Measurements from ENCODE around the gene RBMS3. TPM values are rescaled to one million over a fixed set of nuclear protein-coding genes. Genes with fewer than 3 reads are reported as not detected.

The RBMS3 gene
- total and polyA plus RNA-seq, 2 experiments from 2014 or later = 3.2 to 7.4 TPM

DNA sequence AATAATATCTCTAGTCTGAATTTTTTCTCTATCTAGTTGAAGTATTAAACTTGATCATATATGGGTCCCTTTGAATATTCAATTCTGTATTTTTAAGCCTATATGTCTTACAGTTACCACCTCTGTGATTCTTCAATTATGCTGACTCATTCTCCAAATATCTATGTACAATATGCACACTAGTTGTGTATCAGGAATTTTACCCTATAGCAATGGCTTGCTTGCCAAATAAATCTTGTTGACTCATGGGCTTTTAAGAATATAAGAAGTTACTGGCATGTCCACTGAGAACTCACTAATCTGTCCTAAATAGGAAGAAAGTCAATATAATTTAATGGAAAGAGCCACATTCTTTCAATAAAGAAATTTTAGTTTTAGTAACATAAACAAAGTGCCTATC is 656.3 kb downstream of the RBMS3 start:
- Histone ChIP-seq H3K27ac (ENCODE audit: low read depth) (no peak overlapping the region), H3K4me1 (ENCODE audit: insufficient read depth) (peaks cover 25% of the 10 kb centered on the region), H3K36me3 (ENCODE audit: insufficient read depth) (no peaks in the 10 kb centered on the region), H3K4me3 (no peak overlapping the region), H3K79me2 (replicated peaks; ENCODE audit: insufficient read depth) (no peaks in the 10 kb centered on the region), H3F3A (replicated peaks; ENCODE audit: low read depth) (no peaks in the 10 kb centered on the region), H2AFZ (no peak overlapping the region), H3K4me2 (no peak overlapping the region), H4K20me1 (replicated peaks; ENCODE audit: insufficient read depth) (no peaks in the 10 kb centered on the region), H3K9me2 (ENCODE audit: insufficient read depth) (no peaks in the 10 kb centered on the region), H3K27me3 (ENCODE audit: insufficient read depth) (no peaks in the 10 kb centered on the region)
- ATAC-seq = no peak
- Mint-ChIP-seq H3K4me3 (no peak overlapping the region), H3K36me3 (ENCODE audit: low read depth) (no peaks in the 10 kb centered on the region), H3K27me3 (ENCODE audit: insufficient read depth, low read depth, poor library complexity) (no peaks in the 10 kb centered on the region), H3K9me3 (no peaks in the 10 kb centered on the region), H3K27ac (0 out of 2 replicates have a peak overlapping the region, but pooled peaks have one; percentile 10), H3K4me1 (peaks cover 24% of the 10 kb centered on the region)
- no peak for DNase-seq (ENCODE audit: low spot score)
- TF ChIP-seq POLR2AphosphoS5 (IDR thresholded peaks at IDR 0.05; ENCODE audit: low read depth) (no peak), JUNB (IDR thresholded peaks at IDR 0.05; ENCODE audit: unreplicated experiment) (no peak), NANOG (IDR thresholded peaks at IDR 0.05; ENCODE audit: borderline replicate concordance) (no peak), STAT1 (IDR thresholded peaks at IDR 0.05; ENCODE audit: unreplicated experiment) (no peak), EZH2 (IDR thresholded peaks at IDR 0.05; ENCODE audit: low read depth, unreplicated experiment) (no peak), ZNF331 (CRISPR knock-in tag; IDR thresholded peaks at IDR 0.05; ENCODE audit: low read depth) (no peak), EZH2phosphoT487 (IDR thresholded peaks at IDR 0.05; ENCODE audit: unreplicated experiment) (no peak), CREB1 (CRISPR knock-in tag; IDR thresholded peaks at IDR 0.05; ENCODE audit: low read depth) (no peak), ZNF114 (CRISPR knock-in tag; IDR thresholded peaks at IDR 0.05) (no peak)
- TF ChIP-seq, protein P1, sequence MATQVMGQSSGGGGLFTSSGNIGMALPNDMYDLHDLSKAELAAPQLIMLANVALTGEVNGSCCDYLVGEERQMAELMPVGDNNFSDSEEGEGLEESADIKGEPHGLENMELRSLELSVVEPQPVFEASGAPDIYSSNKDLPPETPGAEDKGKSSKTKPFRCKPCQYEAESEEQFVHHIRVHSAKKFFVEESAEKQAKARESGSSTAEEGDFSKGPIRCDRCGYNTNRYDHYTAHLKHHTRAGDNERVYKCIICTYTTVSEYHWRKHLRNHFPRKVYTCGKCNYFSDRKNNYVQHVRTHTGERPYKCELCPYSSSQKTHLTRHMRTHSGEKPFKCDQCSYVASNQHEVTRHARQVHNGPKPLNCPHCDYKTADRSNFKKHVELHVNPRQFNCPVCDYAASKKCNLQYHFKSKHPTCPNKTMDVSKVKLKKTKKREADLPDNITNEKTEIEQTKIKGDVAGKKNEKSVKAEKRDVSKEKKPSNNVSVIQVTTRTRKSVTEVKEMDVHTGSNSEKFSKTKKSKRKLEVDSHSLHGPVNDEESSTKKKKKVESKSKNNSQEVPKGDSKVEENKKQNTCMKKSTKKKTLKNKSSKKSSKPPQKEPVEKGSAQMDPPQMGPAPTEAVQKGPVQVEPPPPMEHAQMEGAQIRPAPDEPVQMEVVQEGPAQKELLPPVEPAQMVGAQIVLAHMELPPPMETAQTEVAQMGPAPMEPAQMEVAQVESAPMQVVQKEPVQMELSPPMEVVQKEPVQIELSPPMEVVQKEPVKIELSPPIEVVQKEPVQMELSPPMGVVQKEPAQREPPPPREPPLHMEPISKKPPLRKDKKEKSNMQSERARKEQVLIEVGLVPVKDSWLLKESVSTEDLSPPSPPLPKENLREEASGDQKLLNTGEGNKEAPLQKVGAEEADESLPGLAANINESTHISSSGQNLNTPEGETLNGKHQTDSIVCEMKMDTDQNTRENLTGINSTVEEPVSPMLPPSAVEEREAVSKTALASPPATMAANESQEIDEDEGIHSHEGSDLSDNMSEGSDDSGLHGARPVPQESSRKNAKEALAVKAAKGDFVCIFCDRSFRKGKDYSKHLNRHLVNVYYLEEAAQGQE (IDR thresholded peaks at IDR 0.05; ENCODE audit: unreplicated experiment) = no peak
- TF ChIP-seq, protein P2, sequence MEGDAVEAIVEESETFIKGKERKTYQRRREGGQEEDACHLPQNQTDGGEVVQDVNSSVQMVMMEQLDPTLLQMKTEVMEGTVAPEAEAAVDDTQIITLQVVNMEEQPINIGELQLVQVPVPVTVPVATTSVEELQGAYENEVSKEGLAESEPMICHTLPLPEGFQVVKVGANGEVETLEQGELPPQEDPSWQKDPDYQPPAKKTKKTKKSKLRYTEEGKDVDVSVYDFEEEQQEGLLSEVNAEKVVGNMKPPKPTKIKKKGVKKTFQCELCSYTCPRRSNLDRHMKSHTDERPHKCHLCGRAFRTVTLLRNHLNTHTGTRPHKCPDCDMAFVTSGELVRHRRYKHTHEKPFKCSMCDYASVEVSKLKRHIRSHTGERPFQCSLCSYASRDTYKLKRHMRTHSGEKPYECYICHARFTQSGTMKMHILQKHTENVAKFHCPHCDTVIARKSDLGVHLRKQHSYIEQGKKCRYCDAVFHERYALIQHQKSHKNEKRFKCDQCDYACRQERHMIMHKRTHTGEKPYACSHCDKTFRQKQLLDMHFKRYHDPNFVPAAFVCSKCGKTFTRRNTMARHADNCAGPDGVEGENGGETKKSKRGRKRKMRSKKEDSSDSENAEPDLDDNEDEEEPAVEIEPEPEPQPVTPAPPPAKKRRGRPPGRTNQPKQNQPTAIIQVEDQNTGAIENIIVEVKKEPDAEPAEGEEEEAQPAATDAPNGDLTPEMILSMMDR (conservative IDR thresholded peaks at IDR 0.05; ENCODE audit: low read depth in 2 of 2) = no peak
- TF ChIP-seq, protein P3, sequence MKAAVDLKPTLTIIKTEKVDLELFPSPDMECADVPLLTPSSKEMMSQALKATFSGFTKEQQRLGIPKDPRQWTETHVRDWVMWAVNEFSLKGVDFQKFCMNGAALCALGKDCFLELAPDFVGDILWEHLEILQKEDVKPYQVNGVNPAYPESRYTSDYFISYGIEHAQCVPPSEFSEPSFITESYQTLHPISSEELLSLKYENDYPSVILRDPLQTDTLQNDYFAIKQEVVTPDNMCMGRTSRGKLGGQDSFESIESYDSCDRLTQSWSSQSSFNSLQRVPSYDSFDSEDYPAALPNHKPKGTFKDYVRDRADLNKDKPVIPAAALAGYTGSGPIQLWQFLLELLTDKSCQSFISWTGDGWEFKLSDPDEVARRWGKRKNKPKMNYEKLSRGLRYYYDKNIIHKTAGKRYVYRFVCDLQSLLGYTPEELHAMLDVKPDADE (IDR thresholded peaks at IDR 0.05) = no peak
- TF ChIP-seq, protein P4, sequence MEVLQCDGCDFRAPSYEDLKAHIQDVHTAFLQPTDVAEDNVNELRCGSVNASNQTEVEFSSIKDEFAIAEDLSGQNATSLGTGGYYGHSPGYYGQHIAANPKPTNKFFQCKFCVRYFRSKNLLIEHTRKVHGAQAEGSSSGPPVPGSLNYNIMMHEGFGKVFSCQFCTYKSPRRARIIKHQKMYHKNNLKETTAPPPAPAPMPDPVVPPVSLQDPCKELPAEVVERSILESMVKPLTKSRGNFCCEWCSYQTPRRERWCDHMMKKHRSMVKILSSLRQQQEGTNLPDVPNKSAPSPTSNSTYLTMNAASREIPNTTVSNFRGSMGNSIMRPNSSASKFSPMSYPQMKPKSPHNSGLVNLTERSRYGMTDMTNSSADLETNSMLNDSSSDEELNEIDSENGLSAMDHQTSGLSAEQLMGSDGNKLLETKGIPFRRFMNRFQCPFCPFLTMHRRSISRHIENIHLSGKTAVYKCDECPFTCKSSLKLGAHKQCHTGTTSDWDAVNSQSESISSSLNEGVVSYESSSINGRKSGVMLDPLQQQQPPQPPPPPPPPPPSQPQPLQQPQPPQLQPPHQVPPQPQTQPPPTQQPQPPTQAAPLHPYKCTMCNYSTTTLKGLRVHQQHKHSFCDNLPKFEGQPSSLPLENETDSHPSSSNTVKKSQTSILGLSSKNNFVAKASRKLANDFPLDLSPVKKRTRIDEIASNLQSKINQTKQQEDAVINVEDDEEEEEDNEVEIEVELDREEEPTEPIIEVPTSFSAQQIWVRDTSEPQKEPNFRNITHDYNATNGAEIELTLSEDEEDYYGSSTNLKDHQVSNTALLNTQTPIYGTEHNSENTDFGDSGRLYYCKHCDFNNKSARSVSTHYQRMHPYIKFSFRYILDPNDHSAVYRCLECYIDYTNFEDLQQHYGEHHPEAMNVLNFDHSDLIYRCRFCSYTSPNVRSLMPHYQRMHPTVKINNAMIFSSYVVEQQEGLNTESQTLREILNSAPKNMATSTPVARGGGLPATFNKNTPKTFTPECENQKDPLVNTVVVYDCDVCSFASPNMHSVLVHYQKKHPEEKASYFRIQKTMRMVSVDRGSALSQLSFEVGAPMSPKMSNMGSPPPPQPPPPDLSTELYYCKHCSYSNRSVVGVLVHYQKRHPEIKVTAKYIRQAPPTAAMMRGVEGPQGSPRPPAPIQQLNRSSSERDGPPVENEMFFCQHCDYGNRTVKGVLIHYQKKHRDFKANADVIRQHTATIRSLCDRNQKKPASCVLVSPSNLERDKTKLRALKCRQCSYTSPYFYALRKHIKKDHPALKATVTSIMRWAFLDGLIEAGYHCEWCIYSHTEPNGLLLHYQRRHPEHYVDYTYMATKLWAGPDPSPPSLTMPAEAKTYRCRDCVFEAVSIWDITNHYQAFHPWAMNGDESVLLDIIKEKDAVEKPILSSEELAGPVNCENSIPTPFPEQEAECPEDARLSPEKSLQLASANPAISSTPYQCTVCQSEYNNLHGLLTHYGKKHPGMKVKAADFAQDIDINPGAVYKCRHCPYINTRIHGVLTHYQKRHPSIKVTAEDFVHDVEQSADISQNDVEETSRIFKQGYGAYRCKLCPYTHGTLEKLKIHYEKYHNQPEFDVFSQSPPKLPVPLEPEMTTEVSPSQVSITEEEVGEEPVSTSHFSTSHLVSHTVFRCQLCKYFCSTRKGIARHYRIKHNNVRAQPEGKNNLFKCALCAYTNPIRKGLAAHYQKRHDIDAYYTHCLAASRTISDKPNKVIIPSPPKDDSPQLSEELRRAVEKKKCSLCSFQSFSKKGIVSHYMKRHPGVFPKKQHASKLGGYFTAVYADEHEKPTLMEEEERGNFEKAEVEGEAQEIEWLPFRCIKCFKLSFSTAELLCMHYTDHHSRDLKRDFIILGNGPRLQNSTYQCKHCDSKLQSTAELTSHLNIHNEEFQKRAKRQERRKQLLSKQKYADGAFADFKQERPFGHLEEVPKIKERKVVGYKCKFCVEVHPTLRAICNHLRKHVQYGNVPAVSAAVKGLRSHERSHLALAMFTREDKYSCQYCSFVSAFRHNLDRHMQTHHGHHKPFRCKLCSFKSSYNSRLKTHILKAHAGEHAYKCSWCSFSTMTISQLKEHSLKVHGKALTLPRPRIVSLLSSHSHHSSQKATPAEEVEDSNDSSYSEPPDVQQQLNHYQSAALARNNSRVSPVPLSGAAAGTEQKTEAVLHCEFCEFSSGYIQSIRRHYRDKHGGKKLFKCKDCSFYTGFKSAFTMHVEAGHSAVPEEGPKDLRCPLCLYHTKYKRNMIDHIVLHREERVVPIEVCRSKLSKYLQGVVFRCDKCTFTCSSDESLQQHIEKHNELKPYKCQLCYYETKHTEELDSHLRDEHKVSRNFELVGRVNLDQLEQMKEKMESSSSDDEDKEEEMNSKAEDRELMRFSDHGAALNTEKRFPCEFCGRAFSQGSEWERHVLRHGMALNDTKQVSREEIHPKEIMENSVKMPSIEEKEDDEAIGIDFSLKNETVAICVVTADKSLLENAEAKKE (CRISPR knock-in tag; IDR thresholded peaks at IDR 0.05) = no peak
